CD4-positive, alpha-beta memory T cell (primary cell): ENCODE measurements around the gene RPRD1B. TPM values are rescaled to one million over a fixed set of nuclear protein-coding genes. Genes with fewer than 3 reads are reported as not detected.

Experiments
- CTCF ChIA-PET: fragments of 350-600 bp; sonication (Branson Sonifier 250); formaldehyde crosslinking; loops from one replicate; lab custom pipeline; 2021; ENCODE audit warnings: inconsistent platforms; ENCODE audit not compliant: partially characterized antibody; lab: Charles Lee
- POLR2A ChIA-PET: fragments of 350-600 bp; sonication (Branson Sonifier 250); formaldehyde crosslinking; loops from one replicate; lab custom pipeline; 2021; ENCODE audit not compliant: partially characterized antibody; lab: Charles Lee
- DNase-seq, 5 donors: peaks; one replicate each; pipeline versions ENCODE4 v3.0.0 to v3.0.0-alpha.2; 2020 to 2022; ENCODE audit warnings: mixed read lengths in 1 of 5
- H3K27ac ChIP-seq: one replicate; pipeline ENCODE4 v1.7.0; 2013; ENCODE audit warnings: low read depth, low read length
- H3K27me3 ChIP-seq: 2 replicates; pipeline ENCODE4 v1.7.0; 2013; ENCODE audit warnings: mild to moderate bottlenecking, low read length, moderate library complexity; ENCODE audit not compliant: insufficient read depth
- H3K36me3 ChIP-seq: 2 replicates; pipeline ENCODE4 v1.7.0; 2013; ENCODE audit warnings: mild to moderate bottlenecking, low read length, moderate library complexity; ENCODE audit not compliant: insufficient read depth
- H3K4me1 ChIP-seq: 2 replicates; pipeline ENCODE4 v1.7.0; 2013; ENCODE audit warnings: mild to moderate bottlenecking, low read length, moderate library complexity; ENCODE audit not compliant: insufficient read depth
- H3K4me3 ChIP-seq, 2 donors: one replicate each; pipeline ENCODE4 v1.7.0; 2013; ENCODE audit warnings: low read length in 2 of 2, mild to moderate bottlenecking in 1 of 2
- H3K9me3 ChIP-seq, 2 donors: one replicate each; pipeline ENCODE4 v1.7.0; 2013; ENCODE audit warnings: low read length in 2 of 2, control low read depth in 1 of 2; ENCODE audit not compliant: control insufficient read depth in 1 of 2
- H3K27ac Mint-ChIP-seq, 7 donors: one replicate each; pipeline ENCODE4 v1.8.0; 2020 to 2021; ENCODE audit warnings: mixed read lengths in 7 of 7, mild to moderate bottlenecking in 6 of 7, inconsistent platforms in 3 of 7, moderate library complexity in 3 of 7
- H3K27me3 Mint-ChIP-seq, 2 donors: one replicate each; pipeline ENCODE4 v1.8.0; 2020 to 2021; ENCODE audit warnings: mixed read lengths in 2 of 2
- H3K36me3 Mint-ChIP-seq, 2 donors: one replicate each; pipeline ENCODE4 v1.8.0; 2020 to 2021; ENCODE audit warnings: mixed read lengths in 2 of 2, inconsistent platforms in 1 of 2, mild to moderate bottlenecking in 1 of 2
- H3K4me1 Mint-ChIP-seq, 4 donors: one replicate each; pipeline ENCODE4 v1.8.0; 2020 to 2021; ENCODE audit warnings: mixed read lengths in 4 of 4, mild to moderate bottlenecking in 1 of 4
- H3K4me3 Mint-ChIP-seq, 8 donors: one replicate each; pipeline ENCODE4 v1.8.0; 2020 to 2021; ENCODE audit warnings: mixed read lengths in 8 of 8, mild to moderate bottlenecking in 7 of 8, moderate library complexity in 6 of 8, inconsistent platforms in 3 of 8
- H3K9me3 Mint-ChIP-seq, 8 donors: one replicate each; pipeline ENCODE4 v1.8.0; 2020 to 2021; ENCODE audit warnings: mixed read lengths in 8 of 8, mild to moderate bottlenecking in 5 of 8, inconsistent platforms in 3 of 8, moderate library complexity in 1 of 8
- intact Hi-C: fragments of 100-400 bp; cut with micrococcal nuclease; formaldehyde crosslinking; loops from one replicate; pipeline ENCODE4 v1.15.1; 2023
- polyA plus RNA-seq, 2 donors: library from polyadenylated mRNA; unstranded; fragments of 300-500 nt; fragmentation: Illumina TruSeq; gene quantifications; one replicate each; pipeline ENCODE4 v1.2.3, GENCODE V29; 2021
- total RNA-seq, 2 experiments: library from RNA; stranded (reverse); gene quantifications; one replicate each; pipeline ENCODE4 v1.2.3, GENCODE V29; 2021

The RPRD1B gene
- total and polyA plus RNA-seq, 4 experiments from 2014 or later, result 3.7 to 43.8 (median 24.7) TPM

- Mint-ChIP-seq H3K4me3 (no peak overlapping the region), H3K4me1 (peaks cover 26 to 41% (median 39%) of the 10 kb centered on the region in 4 donors), H3K27ac (peak overlapping the region in 2 of 7 donors; percentile 65 to 80), H3K9me3 (no peaks in the 10 kb centered on the region), H3K27me3 (no peaks in the 10 kb centered on the region), H3K36me3 (peaks cover 25 to 67% of the 10 kb centered on the region in 2 donors)
- Histone ChIP-seq H3K36me3 (peaks cover 12% of the 10 kb centered on the region), H3K4me3 (no peak overlapping the region), H3K27ac (no peak overlapping the region), H3K9me3 (no peaks in the 10 kb centered on the region), H3K27me3 (no peaks in the 10 kb centered on the region), H3K4me1 (peaks cover 5% of the 10 kb centered on the region)
- intact Hi-C loops, result no loop called here
- CTCF ChIA-PET, result interaction anchor here (1.4 to 3.5 kb wide), 4 partner anchors 16 to 169 kb away, joined by 3 to 23 read pairs (median 4); no protein-coding TSS in a partner anchor
- no peak for DNase-seq
- POLR2A ChIA-PET, result no interaction called here
These were observed 19.3 kb downstream of the RPRD1B start for GRCh38 chr20:38052870-38053269.

GRCh38 chr20:38054647-38055046 lies 21.1 kb downstream of the RPRD1B start:
- intact Hi-C loops, result no loop called here
- Mint-ChIP-seq H3K27ac (no peak overlapping the region), H3K27me3 (no peaks in the 10 kb centered on the region), H3K36me3 (peaks cover 29 to 62% of the 10 kb centered on the region in 2 donors), H3K4me3 (no peak overlapping the region), H3K9me3 (no peaks in the 10 kb centered on the region), H3K4me1 (peaks cover 24 to 38% (median 36%) of the 10 kb centered on the region in 4 donors)
- Histone ChIP-seq H3K27me3 (no peaks in the 10 kb centered on the region), H3K27ac (no peak overlapping the region), H3K36me3 (peaks cover 22% of the 10 kb centered on the region), H3K4me3 (no peak overlapping the region), H3K9me3 (no peaks in the 10 kb centered on the region), H3K4me1 (peaks cover 5% of the 10 kb centered on the region)
- no peak for DNase-seq
- ChIA-PET CTCF (interaction anchor here (3.5 kb wide), 1 partner anchor 167 kb away, joined by 23 read pairs; no protein-coding TSS in a partner anchor), POLR2A (no interaction called here)

- peaks cover 18 to 35% (median 30%) of the 10 kb centered on the region in 4 donors for H3K4me1 Mint-ChIP-seq
- peak overlapping the region in 2 of 7 donors; percentile 72 to 84 for H3K27ac Mint-ChIP-seq
- no peak overlapping the region for H3K4me3 ChIP-seq
- H3K4me3 Mint-ChIP-seq, result peak overlapping the region in 1 of 8 donors; percentile 59
- H3K27me3 Mint-ChIP-seq, result no peaks in the 10 kb centered on the region
- ChIA-PET POLR2A (no interaction called here), CTCF (interaction anchor here (1.3 to 1.8 kb wide), 3 partner anchors 12 to 165 kb away, joined by 3 to 18 read pairs (median 3); partner anchors contain the start of genes RPRD1B and TTI1)
- H3K36me3 ChIP-seq, result peaks cover 22% of the 10 kb centered on the region
- no peaks in the 10 kb centered on the region for H3K9me3 ChIP-seq
- H3K27ac ChIP-seq, result no peak overlapping the region
- H3K36me3 Mint-ChIP-seq, result peaks cover 31 to 62% of the 10 kb centered on the region in 2 donors
- no peak for DNase-seq
- no peaks in the 10 kb centered on the region for H3K27me3 ChIP-seq
- no peaks in the 10 kb centered on the region for H3K9me3 Mint-ChIP-seq
- H3K4me1 ChIP-seq, result peaks cover 2% of the 10 kb centered on the region
- intact Hi-C loops, result no loop called here
These were observed 21.7 kb downstream of the RPRD1B start for GRCh38 chr20:38055294-38055693.

- Histone ChIP-seq H3K27me3 (no peaks in the 10 kb centered on the region), H3K36me3 (peaks cover 24% of the 10 kb centered on the region), H3K9me3 (no peaks in the 10 kb centered on the region), H3K27ac (no peak overlapping the region), H3K4me1 (no peaks in the 10 kb centered on the region), H3K4me3 (no peak overlapping the region)
- Mint-ChIP-seq H3K27ac (peak overlapping the region in 3 of 7 donors; percentile 4 to 72 (median 24)), H3K36me3 (peaks cover 34 to 62% of the 10 kb centered on the region in 2 donors), H3K4me3 (no peak overlapping the region), H3K27me3 (no peaks in the 10 kb centered on the region), H3K4me1 (peaks cover 14 to 32% (median 26%) of the 10 kb centered on the region in 4 donors), H3K9me3 (no peaks in the 10 kb centered on the region)
- ChIA-PET CTCF (interaction anchor here (0.7 to 1.8 kb wide), 4 partner anchors 12 to 165 kb away, joined by 3 to 18 read pairs (median 3); partner anchors contain the start of genes RPRD1B and TTI1), POLR2A (interaction anchor here (1.0 kb wide), 1 partner anchor 171 kb away, joined by 3 read pairs; no protein-coding TSS in a partner anchor)
- DNase-seq, result no peak
- intact Hi-C loops, result no loop called here
These were observed 22.3 kb downstream of the RPRD1B start for GRCh38 chr20:38055848-38056247.

GRCh38 chr20:38057351-38057972 lies 23.9 kb downstream of the RPRD1B start:
- CTCF ChIA-PET, result interaction anchor here (0.6 to 3.3 kb wide), 26 partner anchors 9 to 398 kb away, joined by 3 to 62 read pairs (median 4); partner anchors contain the start of gene TGM2
- no peak overlapping the region for H3K27ac ChIP-seq
- Mint-ChIP-seq H3K27ac (peak overlapping the region in 5 of 7 donors; percentile 19 to 72 (median 32)), H3K36me3 (peaks cover 26 to 51% of the 10 kb centered on the region in 2 donors), H3K4me3 (peak overlapping the region in 1 of 8 donors; percentile 38), H3K4me1 (peaks cover 12 to 26% (median 25%) of the 10 kb centered on the region in 4 donors), H3K27me3 (no peaks in the 10 kb centered on the region), H3K9me3 (no peaks in the 10 kb centered on the region)
- no peak overlapping the region for H3K4me3 ChIP-seq
- DNase-seq, result peak; percentile 63 to 74 (median 66)
- H3K4me1 ChIP-seq, result no peaks in the 10 kb centered on the region
- no peaks in the 10 kb centered on the region for H3K9me3 ChIP-seq
- POLR2A ChIA-PET, result interaction anchor here (1.0 to 1.3 kb wide), 2 partner anchors 24 to 164 kb away, joined by 4 to 5 read pairs; partner anchors contain the start of genes RPRD1B and TTI1
- no peaks in the 10 kb centered on the region for H3K27me3 ChIP-seq
- intact Hi-C loops, result loop anchor here (1.0 kb wide), 1 partner anchor 108 kb away; the partner anchor contains the start of gene TGM2
- peaks cover 35% of the 10 kb centered on the region for H3K36me3 ChIP-seq

- no peaks in the 10 kb centered on the region for H3K9me3 ChIP-seq
- peak overlapping the region in 1 of 7 donors; percentile 12 for H3K27ac Mint-ChIP-seq
- peaks cover 44% of the 10 kb centered on the region for H3K36me3 ChIP-seq
- peaks cover 7 to 18% (median 16%) of the 10 kb centered on the region in 4 donors for H3K4me1 Mint-ChIP-seq
- no peaks in the 10 kb centered on the region for H3K27me3 Mint-ChIP-seq
- no peak for DNase-seq
- no peak overlapping the region for H3K27ac ChIP-seq
- ChIA-PET POLR2A (no interaction called here), CTCF (interaction anchor here (1.4 to 3.3 kb wide), 2 partner anchors 14 to 160 kb away, joined by 3 to 62 read pairs; no protein-coding TSS in a partner anchor)
- no peak overlapping the region for H3K4me3 ChIP-seq
- no peaks in the 10 kb centered on the region for H3K27me3 ChIP-seq
- peaks cover 34 to 49% of the 10 kb centered on the region in 2 donors for H3K36me3 Mint-ChIP-seq
- intact Hi-C loops, result no loop called here
- H3K4me3 Mint-ChIP-seq, result no peak overlapping the region
- no peaks in the 10 kb centered on the region for H3K4me1 ChIP-seq
- H3K9me3 Mint-ChIP-seq, result no peaks in the 10 kb centered on the region
These were observed 26.3 kb downstream of the RPRD1B start for GRCh38 chr20:38059832-38060231.

GRCh38 chr20:38060536-38060935 lies 27.0 kb downstream of the RPRD1B start:
- H3K36me3 ChIP-seq, result peaks cover 51% of the 10 kb centered on the region
- Mint-ChIP-seq H3K27me3 (no peaks in the 10 kb centered on the region), H3K36me3 (peaks cover 34 to 51% of the 10 kb centered on the region in 2 donors), H3K4me1 (peaks cover 4 to 15% (median 12%) of the 10 kb centered on the region in 4 donors), H3K27ac (peak overlapping the region in 1 of 7 donors; percentile 11), H3K9me3 (no peaks in the 10 kb centered on the region), H3K4me3 (no peak overlapping the region)
- CTCF ChIA-PET, result interaction anchor here (1.1 to 2.6 kb wide), 3 partner anchors 13 to 163 kb away, joined by 3 to 11 read pairs (median 6); no protein-coding TSS in a partner anchor
- no peaks in the 10 kb centered on the region for H3K9me3 ChIP-seq
- DNase-seq, result no peak
- H3K27me3 ChIP-seq, result no peaks in the 10 kb centered on the region
- H3K4me1 ChIP-seq, result no peaks in the 10 kb centered on the region
- intact Hi-C loops, result no loop called here
- no peak overlapping the region for H3K27ac ChIP-seq
- no peak overlapping the region for H3K4me3 ChIP-seq
- POLR2A ChIA-PET, result no interaction called here
